Tibial nerve (tissue), 3 donors: ENCODE measurements around the gene ESRRG.

ENCODE experiments used
- POLR2A ChIP-seq, 2 donors: fragments of 450-650 bp; IDR thresholded peaks; one replicate each; pipeline ENCODE4 v1.6.1; 2017; ENCODE audit warnings: antibody characterized with exemption in 2 of 2, mild to moderate bottlenecking in 2 of 2, moderate library complexity in 2 of 2
- TF ChIP-seq, protein P1 (sequence below), 5 experiments: fragments of 200-600 bp in 3 of 5; fragments of 450-650 bp in 2 of 5; sonication (generic) in 3 of 5; IDR thresholded peaks; one replicate each; pipeline ENCODE4 v1.5.1; 2016 to 2019; ENCODE audit warnings: antibody characterized with exemption in 5 of 5, mild to moderate bottlenecking in 3 of 5, moderate library complexity in 2 of 5

DNA sequence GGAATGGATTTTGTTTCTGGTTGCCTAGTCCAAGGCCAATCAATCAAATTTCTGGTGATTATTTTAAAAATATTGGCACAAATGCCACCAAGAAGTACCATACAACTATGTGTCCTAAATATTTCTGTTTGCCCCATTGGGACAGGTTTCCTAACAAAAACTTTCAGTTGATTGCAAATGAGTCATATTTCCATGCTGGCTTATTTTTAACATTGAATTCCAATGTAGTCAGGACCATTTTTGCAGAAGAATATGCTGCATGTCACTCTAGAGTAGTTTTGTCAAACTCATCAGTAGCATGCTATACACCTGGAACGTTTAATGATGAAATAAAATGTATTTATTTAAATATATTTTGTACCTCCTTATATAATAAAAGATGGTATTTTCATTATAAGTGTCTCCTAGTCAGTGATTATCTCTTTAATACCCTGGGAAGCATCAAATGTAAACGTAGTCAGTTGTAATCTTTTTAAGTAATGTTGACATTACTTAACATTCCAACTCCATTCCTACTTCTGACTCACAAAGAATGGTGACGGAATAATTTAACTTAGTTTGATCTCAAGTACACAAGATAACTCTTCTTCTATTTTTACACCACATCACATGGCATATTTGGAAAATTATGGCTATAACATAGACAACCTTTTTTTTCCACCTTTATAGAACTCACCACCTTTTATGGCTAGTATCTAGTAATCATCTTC, 261.0 kb downstream of the ESRRG start:
- TF ChIP-seq, protein P1, sequence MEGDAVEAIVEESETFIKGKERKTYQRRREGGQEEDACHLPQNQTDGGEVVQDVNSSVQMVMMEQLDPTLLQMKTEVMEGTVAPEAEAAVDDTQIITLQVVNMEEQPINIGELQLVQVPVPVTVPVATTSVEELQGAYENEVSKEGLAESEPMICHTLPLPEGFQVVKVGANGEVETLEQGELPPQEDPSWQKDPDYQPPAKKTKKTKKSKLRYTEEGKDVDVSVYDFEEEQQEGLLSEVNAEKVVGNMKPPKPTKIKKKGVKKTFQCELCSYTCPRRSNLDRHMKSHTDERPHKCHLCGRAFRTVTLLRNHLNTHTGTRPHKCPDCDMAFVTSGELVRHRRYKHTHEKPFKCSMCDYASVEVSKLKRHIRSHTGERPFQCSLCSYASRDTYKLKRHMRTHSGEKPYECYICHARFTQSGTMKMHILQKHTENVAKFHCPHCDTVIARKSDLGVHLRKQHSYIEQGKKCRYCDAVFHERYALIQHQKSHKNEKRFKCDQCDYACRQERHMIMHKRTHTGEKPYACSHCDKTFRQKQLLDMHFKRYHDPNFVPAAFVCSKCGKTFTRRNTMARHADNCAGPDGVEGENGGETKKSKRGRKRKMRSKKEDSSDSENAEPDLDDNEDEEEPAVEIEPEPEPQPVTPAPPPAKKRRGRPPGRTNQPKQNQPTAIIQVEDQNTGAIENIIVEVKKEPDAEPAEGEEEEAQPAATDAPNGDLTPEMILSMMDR (IDR thresholded peaks at IDR 0.05), result no peak
- no peak for TF ChIP-seq POLR2A (IDR thresholded peaks at IDR 0.05)
